HEK293 (cell line): ENCODE measurements around the gene RIC3.
A peak's percentile ranks its signal among the peaks of the same experiment; 100 is the strongest.

ENCODE experiments used
- CTCF ChIA-PET: fragments of 350-600 bp; formaldehyde crosslinking; extraction: SDS; loops from one replicate; lab custom pipeline; 2021; ENCODE audit warnings: antibody characterized with exemption; lab: Yijun Ruan, JAX
- POLR2A ChIA-PET: fragments of 300-600 bp; formaldehyde crosslinking; extraction: SDS; loops from one replicate; lab custom pipeline; 2020; ENCODE audit warnings: antibody characterized with exemption, inconsistent platforms; lab: Yijun Ruan, JAX
- H3K27ac ChIP-seq: fragments of 200-500 bp; sonication (Bioruptor generic); 2 replicates; pipeline ENCODE4 v1.5.1; 2014; ENCODE audit warnings: low read depth, low read length, control low read depth, inconsistent platforms; ENCODE audit errors: extremely low read depth
- H3K36me3 ChIP-seq, 2 experiments: fragments of 200-500 bp in 1 of 2; sonication (Bioruptor generic) in 1 of 2; 1 replicate in 1 of 2; 2 replicates in 1 of 2; pipeline ENCODE4 v1.5.1; 2014 to 2017; ENCODE audit warnings: inconsistent platforms in 2 of 2, low read length in 2 of 2; ENCODE audit not compliant: control insufficient read depth in 2 of 2, insufficient read depth in 1 of 2
- H3K4me1 ChIP-seq: fragments of 200-500 bp; sonication (Bioruptor generic); 2 replicates; pipeline ENCODE4 v1.5.1; 2014; ENCODE audit warnings: mild to moderate bottlenecking, low read length, inconsistent platforms; ENCODE audit not compliant: control insufficient read depth, insufficient read depth
- H3K4me3 ChIP-seq: 2 replicates; pipeline ENCODE4 v1.5.1; 2011; ENCODE audit warnings: low read depth, mild to moderate bottlenecking, control low read depth, low read length, moderate library complexity
- H3K9me3 ChIP-seq: fragments of 200-500 bp; sonication (Bioruptor generic); 2 replicates; pipeline ENCODE4 v1.5.1; 2014; ENCODE audit warnings: low read depth, low read length, inconsistent platforms; ENCODE audit not compliant: control insufficient read depth, insufficient read depth
- GLIS1 ChIP-seq: fragments of 450-650 bp; formaldehyde crosslinking; IDR thresholded peaks from 2 replicates; pipeline ENCODE4 v1.5.1; 2016; ENCODE audit warnings: missing biosample characterization, missing genetic modification characterization
- PBX3 ChIP-seq: sonication (generic); formaldehyde crosslinking; IDR thresholded peaks from 2 replicates; pipeline ENCODE4 v1.8.1; 2022; ENCODE audit warnings: mild to moderate bottlenecking, moderate library complexity, missing genetic modification reagents
- REPIN1 ChIP-seq: fragments of 450-650 bp; formaldehyde crosslinking; IDR thresholded peaks from 2 replicates; pipeline ENCODE4 v1.5.1; 2017; ENCODE audit warnings: missing biosample characterization, missing genetic modification characterization, low read depth
- SCRT2 ChIP-seq: fragments of 450-650 bp; formaldehyde crosslinking; IDR thresholded peaks from 2 replicates; pipeline ENCODE4 v1.5.1; 2016; ENCODE audit warnings: missing biosample characterization, missing genetic modification characterization
- SP7 ChIP-seq: fragments of 450-650 bp; formaldehyde crosslinking; IDR thresholded peaks from 2 replicates; pipeline ENCODE4 v1.5.1; 2016; ENCODE audit warnings: missing biosample characterization, missing genetic modification characterization
- TRIM28 ChIP-seq: IDR thresholded peaks from 2 replicates; pipeline ENCODE4 v1.6.1; 2011; ENCODE audit warnings: low read length, control low read depth, borderline replicate concordance
- YY2 ChIP-seq: fragments of 450-650 bp; formaldehyde crosslinking; IDR thresholded peaks from 2 replicates; pipeline ENCODE4 v1.5.1; 2016; ENCODE audit warnings: missing biosample characterization, missing genetic modification characterization
- ZBTB10 ChIP-seq: fragments of 450-650 bp; formaldehyde crosslinking; IDR thresholded peaks from 2 replicates; pipeline ENCODE4 v1.5.1; 2016; ENCODE audit warnings: missing biosample characterization, missing genetic modification characterization
- ZBTB17 ChIP-seq: fragments of 450-650 bp; formaldehyde crosslinking; IDR thresholded peaks from 2 replicates; pipeline ENCODE4 v1.5.1; 2016; ENCODE audit warnings: missing biosample characterization, missing genetic modification characterization
- ZBTB8A ChIP-seq: fragments of 450-650 bp; formaldehyde crosslinking; IDR thresholded peaks from 2 replicates; pipeline ENCODE4 v1.5.1; 2016; ENCODE audit warnings: missing biosample characterization, missing genetic modification characterization
- ZEB2 ChIP-seq: fragments of 450-650 bp; formaldehyde crosslinking; IDR thresholded peaks from 2 replicates; pipeline ENCODE4 v1.5.1; 2016; ENCODE audit warnings: missing biosample characterization, missing genetic modification characterization
- ZNF112 ChIP-seq: fragments of 450-650 bp; formaldehyde crosslinking; IDR thresholded peaks from 2 replicates; pipeline ENCODE4 v1.5.0; 2017; ENCODE audit warnings: missing biosample characterization, missing genetic modification characterization
- ZNF138 ChIP-seq: fragments of 450-650 bp; formaldehyde crosslinking; IDR thresholded peaks from 2 replicates; pipeline ENCODE4 v1.5.1; 2016; ENCODE audit warnings: missing biosample characterization, missing genetic modification characterization, borderline replicate concordance
- ZNF140 ChIP-seq: fragments of 450-650 bp; formaldehyde crosslinking; IDR thresholded peaks from 2 replicates; pipeline ENCODE4 v1.5.1; 2016; ENCODE audit warnings: missing biosample characterization, missing genetic modification characterization
- ZNF16 ChIP-seq: fragments of 450-650 bp; formaldehyde crosslinking; IDR thresholded peaks from 2 replicates; pipeline ENCODE4 v1.5.1; 2016; ENCODE audit warnings: low read depth, missing biosample characterization, missing genetic modification characterization
- ZNF19 ChIP-seq: fragments of 450-650 bp; formaldehyde crosslinking; IDR thresholded peaks from 2 replicates; pipeline ENCODE4; 2016; ENCODE audit warnings: missing biosample characterization, missing genetic modification characterization, low read depth
- ZNF266 ChIP-seq: fragments of 450-650 bp; formaldehyde crosslinking; IDR thresholded peaks from 2 replicates; pipeline ENCODE4 v1.5.1; 2016; ENCODE audit warnings: missing biosample characterization, missing genetic modification characterization, low read depth
- ZNF280D ChIP-seq: fragments of 450-650 bp; formaldehyde crosslinking; IDR thresholded peaks from 2 replicates; pipeline ENCODE4 v1.5.1; 2016; ENCODE audit warnings: missing biosample characterization, missing genetic modification characterization
- ZNF292 ChIP-seq: fragments of 450-650 bp; formaldehyde crosslinking; IDR thresholded peaks from 2 replicates; pipeline ENCODE4 v1.5.1; 2016; ENCODE audit warnings: low read depth, missing biosample characterization, missing genetic modification characterization, borderline replicate concordance
- ZNF366 ChIP-seq: fragments of 450-650 bp; formaldehyde crosslinking; conservative IDR thresholded peaks from 2 replicates; pipeline ENCODE4 v1.5.1; 2016; ENCODE audit warnings: missing biosample characterization, missing genetic modification characterization
- ZNF391 ChIP-seq: fragments of 450-650 bp; formaldehyde crosslinking; IDR thresholded peaks from 2 replicates; pipeline ENCODE4 v1.5.1; 2016; ENCODE audit warnings: low read depth, missing biosample characterization, missing genetic modification characterization, borderline replicate concordance
- ZNF433 ChIP-seq: fragments of 450-650 bp; formaldehyde crosslinking; IDR thresholded peaks from 2 replicates; pipeline ENCODE4 v1.5.1; 2016; ENCODE audit warnings: missing biosample characterization, missing genetic modification characterization, low read depth
- ZNF544 ChIP-seq: fragments of 450-650 bp; formaldehyde crosslinking; IDR thresholded peaks from 2 replicates; pipeline ENCODE4 v1.5.0; 2017; ENCODE audit warnings: missing biosample characterization, missing genetic modification characterization
- ZNF548 ChIP-seq: fragments of 450-650 bp; formaldehyde crosslinking; IDR thresholded peaks from 2 replicates; pipeline ENCODE4 v1.5.1; 2016; ENCODE audit warnings: missing biosample characterization, missing genetic modification characterization
- ZNF549 ChIP-seq: fragments of 450-650 bp; IDR thresholded peaks from 2 replicates; pipeline ENCODE4 v1.5.1; 2018; ENCODE audit warnings: missing biosample characterization, missing genetic modification characterization, mild to moderate bottlenecking, inconsistent platforms, moderate library complexity
- ZNF629 ChIP-seq: fragments of 450-650 bp; formaldehyde crosslinking; IDR thresholded peaks from 2 replicates; pipeline ENCODE4 v1.5.1; 2017; ENCODE audit warnings: missing biosample characterization, missing genetic modification characterization
- ZSCAN5A ChIP-seq: fragments of 450-650 bp; formaldehyde crosslinking; IDR thresholded peaks from 2 replicates; pipeline ENCODE4 v1.5.1; 2016; ENCODE audit warnings: missing biosample characterization, missing genetic modification characterization

The RIC3 gene

GRCh38 chr11:8086001-8086479, 82.8 kb downstream of the RIC3 start (continued):
- no peak for TF ChIP-seq ZNF140 (tag by site-specific recombination)
- TF ChIP-seq ZNF266 (tag by site-specific recombination), result no peak
- TF ChIP-seq TRIM28, result peak; percentile 81
- peak; percentile 85 for TF ChIP-seq GLIS1 (tag by site-specific recombination)
- TF ChIP-seq ZEB2 (tag by site-specific recombination), result 0 out of 2 replicates have a peak, but pooled peaks have one; percentile 23
- no peak for TF ChIP-seq ZNF292 (tag by site-specific recombination)
- TF ChIP-seq ZNF629 (tag by site-specific recombination), result peak; percentile 23; the same call in 1 of the 2 replicates
- TF ChIP-seq SP7 (tag by site-specific recombination), result peak; percentile 72
- TF ChIP-seq SCRT2 (tag by site-specific recombination), result no peak
- no peak for TF ChIP-seq REPIN1
- TF ChIP-seq ZNF19 (tag by site-specific recombination), result no peak
- no peak for TF ChIP-seq ZNF433 (tag by site-specific recombination)
- TF ChIP-seq ZBTB17 (tag by site-specific recombination), result peak; percentile 84
- TF ChIP-seq ZSCAN5A (tag by site-specific recombination), result no peak
- TF ChIP-seq PBX3, result no peak
- peak; percentile 69 for TF ChIP-seq ZBTB8A (tag by site-specific recombination)
- no peak for TF ChIP-seq ZNF16
- no peak for TF ChIP-seq YY2 (tag by site-specific recombination)
- TF ChIP-seq ZNF544, result no peak

GRCh38 chr11:8085011-8085645, 83.7 kb downstream of the RIC3 start:
- Histone ChIP-seq H3K36me3 (peaks cover 0 to 12% of the 10 kb centered on the region in 2 experiments; a peak in 1 of 3 replicates), H3K9me3 (no peaks in the 10 kb centered on the region), H3K4me3 (no peak overlapping the region), H3K4me1 (peaks cover 9% of the 10 kb centered on the region; the same call in 1 of the 2 replicates), H3K27ac (no peak overlapping the region)
- POLR2A ChIA-PET, result no interaction called here
- CTCF ChIA-PET, result interaction anchor here (0.6 to 19.6 kb wide), 7 partner anchors 8 to 509 kb away, joined by 3 to 532 read pairs (median 5); no protein-coding TSS in a partner anchor
- TF ChIP-seq ZNF548 (tag by site-specific recombination) (no peak), ZSCAN5A (tag by site-specific recombination) (no peak), ZNF366 (tag by site-specific recombination) (no peak), ZBTB10 (no peak), ZNF19 (tag by site-specific recombination) (no peak), ZNF549 (tag by site-specific recombination) (no peak), ZNF16 (no peak), ZNF112 (tag by site-specific recombination) (no peak), ZNF391 (tag by site-specific recombination) (no peak), ZNF280D (no peak), ZNF292 (tag by site-specific recombination) (no peak), ZNF138 (tag by site-specific recombination) (no peak)
